ENCODE measurements around the gene MAIP1. TPM values are rescaled to one million over a fixed set of nuclear protein-coding genes. Genes with fewer than 3 reads are reported as not detected.

Gene MAIP1
- total RNA-seq, 1 donor from 2014 or later: 22.7 TPM

GRCh38 chr2:199950396-199950795 is 5.0 kb upstream of the MAIP1 start:
- TF ChIP-seq, protein P1, sequence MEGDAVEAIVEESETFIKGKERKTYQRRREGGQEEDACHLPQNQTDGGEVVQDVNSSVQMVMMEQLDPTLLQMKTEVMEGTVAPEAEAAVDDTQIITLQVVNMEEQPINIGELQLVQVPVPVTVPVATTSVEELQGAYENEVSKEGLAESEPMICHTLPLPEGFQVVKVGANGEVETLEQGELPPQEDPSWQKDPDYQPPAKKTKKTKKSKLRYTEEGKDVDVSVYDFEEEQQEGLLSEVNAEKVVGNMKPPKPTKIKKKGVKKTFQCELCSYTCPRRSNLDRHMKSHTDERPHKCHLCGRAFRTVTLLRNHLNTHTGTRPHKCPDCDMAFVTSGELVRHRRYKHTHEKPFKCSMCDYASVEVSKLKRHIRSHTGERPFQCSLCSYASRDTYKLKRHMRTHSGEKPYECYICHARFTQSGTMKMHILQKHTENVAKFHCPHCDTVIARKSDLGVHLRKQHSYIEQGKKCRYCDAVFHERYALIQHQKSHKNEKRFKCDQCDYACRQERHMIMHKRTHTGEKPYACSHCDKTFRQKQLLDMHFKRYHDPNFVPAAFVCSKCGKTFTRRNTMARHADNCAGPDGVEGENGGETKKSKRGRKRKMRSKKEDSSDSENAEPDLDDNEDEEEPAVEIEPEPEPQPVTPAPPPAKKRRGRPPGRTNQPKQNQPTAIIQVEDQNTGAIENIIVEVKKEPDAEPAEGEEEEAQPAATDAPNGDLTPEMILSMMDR (IDR thresholded peaks at IDR 0.05; ENCODE audit: borderline replicate concordance): no peak

DNA sequence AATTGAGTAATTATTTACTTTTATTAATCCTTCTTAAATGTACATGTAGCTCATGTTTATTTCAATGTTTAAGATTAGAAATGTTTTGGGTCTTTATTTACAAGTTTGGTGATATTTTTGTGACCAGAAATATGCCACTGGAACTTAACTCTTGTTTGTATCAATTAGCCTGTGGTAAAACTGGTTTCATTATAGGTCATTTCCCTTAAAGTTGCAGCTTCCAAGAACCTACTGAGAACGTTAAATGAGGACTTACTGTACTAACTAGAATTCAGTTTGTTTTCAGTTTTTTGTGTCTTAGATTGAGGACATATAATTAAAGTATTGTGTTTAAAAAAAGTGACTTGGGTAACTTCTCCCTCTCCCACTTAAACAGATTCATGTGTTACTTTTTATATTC is 4.4 kb upstream of the MAIP1 start:
- intact Hi-C loops (cut with micrococcal nuclease): no loop called here

More at GRCh38 chr2:199950396-199950795, 5.0 kb upstream of the MAIP1 start:
- H3K4me1 ChIP-seq: peaks cover 32% of the 10 kb centered on the region
- H3K4me3 ChIP-seq: no peak overlapping the region
- H3K27me3 ChIP-seq (ENCODE audit: low read depth): no peaks in the 10 kb centered on the region
- no peak overlapping the region for H3K27ac ChIP-seq (replicated peaks)
- H3K36me3 ChIP-seq: peaks cover 36% of the 10 kb centered on the region
- no peaks in the 10 kb centered on the region for H3K9me3 ChIP-seq (replicated peaks)
- no peak for DNase-seq
- intact Hi-C loops (cut with micrococcal nuclease): no loop called here

DNA sequence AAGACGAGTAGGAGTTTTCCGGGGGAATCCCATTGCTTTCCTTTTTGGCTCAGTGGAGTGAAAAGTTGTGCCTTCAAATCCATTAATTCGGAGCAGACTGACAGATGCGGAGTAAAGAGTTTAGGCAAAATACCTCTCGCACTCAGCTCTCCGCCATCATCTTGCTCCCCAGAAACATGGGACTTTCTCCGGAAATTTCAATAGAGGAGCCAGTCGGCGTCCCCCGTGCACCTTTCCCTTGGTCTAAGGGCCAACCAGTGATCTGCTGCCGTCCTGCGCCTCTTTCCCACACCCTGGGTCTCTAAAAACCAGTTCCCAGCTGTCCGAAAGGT is 409 bp upstream of the MAIP1 start:
- H3K4me3 ChIP-seq: peak overlapping the region; percentile 94
- peak overlapping the region; percentile 96 for H3K27ac ChIP-seq (replicated peaks)
- H3K36me3 ChIP-seq: peaks cover 16% of the 10 kb centered on the region
- no peaks in the 10 kb centered on the region for H3K27me3 ChIP-seq (ENCODE audit: low read depth)
- TF ChIP-seq, protein P1 (IDR thresholded peaks at IDR 0.05; ENCODE audit: borderline replicate concordance): no peak
- no peak for DNase-seq
- H3K4me1 ChIP-seq: peaks cover 65% of the 10 kb centered on the region
- H3K9me3 ChIP-seq (replicated peaks): no peaks in the 10 kb centered on the region
- intact Hi-C loops (cut with micrococcal nuclease): no loop called here

More for the DNA sequence above, 4.4 kb upstream of the MAIP1 start:
- Histone ChIP-seq H3K4me3 (no peak overlapping the region), H3K27me3 (ENCODE audit: low read depth) (no peaks in the 10 kb centered on the region), H3K4me1 (peaks cover 39% of the 10 kb centered on the region), H3K36me3 (peaks cover 29% of the 10 kb centered on the region), H3K27ac (replicated peaks) (no peak overlapping the region), H3K9me3 (replicated peaks) (no peaks in the 10 kb centered on the region)
- TF ChIP-seq, protein P1 (IDR thresholded peaks at IDR 0.05; ENCODE audit: borderline replicate concordance): no peak
- no peak for DNase-seq

GRCh38 chr2:199956062-199956380 is 639 bp downstream of the MAIP1 start:
- H3K36me3 ChIP-seq: peaks cover 21% of the 10 kb centered on the region
- no peak for DNase-seq
- intact Hi-C loops (cut with micrococcal nuclease): no loop called here
- H3K4me3 ChIP-seq: peak overlapping the region; percentile 94
- no peaks in the 10 kb centered on the region for H3K9me3 ChIP-seq (replicated peaks)
- TF ChIP-seq, protein P1 (IDR thresholded peaks at IDR 0.05; ENCODE audit: borderline replicate concordance): no peak
- no peaks in the 10 kb centered on the region for H3K27me3 ChIP-seq (ENCODE audit: low read depth)
- H3K27ac ChIP-seq (replicated peaks): peak overlapping the region; percentile 96
- peaks cover 65% of the 10 kb centered on the region for H3K4me1 ChIP-seq

DNA sequence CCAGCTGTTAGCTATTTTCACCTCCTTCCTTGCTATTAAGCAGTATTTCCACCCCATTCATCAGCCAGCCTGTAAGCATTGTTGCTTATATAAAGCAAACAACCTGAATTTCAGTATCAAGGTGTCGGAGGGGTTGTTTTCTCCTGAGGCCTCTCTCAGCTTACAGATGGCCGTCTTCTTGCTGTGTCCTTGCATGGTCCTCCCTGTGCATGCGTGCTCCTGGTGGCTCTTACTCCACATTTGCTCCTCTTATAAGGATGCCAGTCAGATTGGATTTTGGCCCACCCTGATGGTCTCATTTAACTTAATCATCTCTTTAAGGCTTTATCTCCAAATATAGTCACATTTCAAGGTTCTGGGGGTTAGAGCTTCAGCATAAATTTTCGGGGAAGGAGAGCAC is 2.6 kb downstream of the MAIP1 start:
- no peak for DNase-seq
- Histone ChIP-seq H3K4me3 (no peak overlapping the region), H3K27me3 (ENCODE audit: low read depth) (no peaks in the 10 kb centered on the region), H3K36me3 (peaks cover 40% of the 10 kb centered on the region), H3K27ac (replicated peaks) (no peak overlapping the region), H3K9me3 (replicated peaks) (no peaks in the 10 kb centered on the region), H3K4me1 (peaks cover 56% of the 10 kb centered on the region)
- intact Hi-C loops (cut with micrococcal nuclease): no loop called here
- TF ChIP-seq, protein P1 (IDR thresholded peaks at IDR 0.05; ENCODE audit: borderline replicate concordance): no peak

GRCh38 chr2:199962203-199962602 is 6.8 kb downstream of the MAIP1 start:
- H3K27ac ChIP-seq (replicated peaks): no peak overlapping the region
- intact Hi-C loops (cut with micrococcal nuclease): no loop called here
- H3K36me3 ChIP-seq: peaks cover 66% of the 10 kb centered on the region
- H3K27me3 ChIP-seq (ENCODE audit: low read depth): no peaks in the 10 kb centered on the region
- peaks cover 15% of the 10 kb centered on the region for H3K4me1 ChIP-seq
- no peaks in the 10 kb centered on the region for H3K9me3 ChIP-seq (replicated peaks)
- DNase-seq: no peak
- TF ChIP-seq, protein P1 (IDR thresholded peaks at IDR 0.05; ENCODE audit: borderline replicate concordance): no peak
- H3K4me3 ChIP-seq: no peak overlapping the region

Data from left ventricle myocardium inferior (tissue), 1 donor.